ENCODE data around the gene CDH4.

The CDH4 gene

GRCh38 chr20:61654726-61655125 lies 402.7 kb downstream of the CDH4 start:
- no peak for TF ChIP-seq CREB1 (IDR thresholded peaks at IDR 0.05; ENCODE audit: low read depth)
- TF ChIP-seq MAX (IDR thresholded peaks at IDR 0.05) = no peak
- no peak for TF ChIP-seq ZBTB7A (IDR thresholded peaks at IDR 0.05; ENCODE audit: low read depth)
- no peak for TF ChIP-seq RAD21 (IDR thresholded peaks at IDR 0.05; ENCODE audit: low read depth)
- no peak for TF ChIP-seq TCF12 (IDR thresholded peaks at IDR 0.05; ENCODE audit: low read depth)
- no peak for TF ChIP-seq TAF1 (IDR thresholded peaks at IDR 0.05; ENCODE audit: low read depth)
- no peak for TF ChIP-seq USF1 (IDR thresholded peaks at IDR 0.05)
- TF ChIP-seq EGR1 (IDR thresholded peaks at IDR 0.05) = no peak
- TF ChIP-seq EP300 (IDR thresholded peaks at IDR 0.05; ENCODE audit: borderline replicate concordance) = no peak
- no peak for TF ChIP-seq TEAD4 (IDR thresholded peaks at IDR 0.05)
- no peak for TF ChIP-seq FOXM1 (IDR thresholded peaks at IDR 0.05; ENCODE audit: borderline replicate concordance, low read depth)

- TF ChIP-seq EP300 (IDR thresholded peaks at IDR 0.05; ENCODE audit: borderline replicate concordance) = no peak
- no peak for TF ChIP-seq YY1 (IDR thresholded peaks at IDR 0.05; ENCODE audit: low read depth)
- no peak for TF ChIP-seq USF1 (IDR thresholded peaks at IDR 0.05)
- no peak for TF ChIP-seq CEBPB (IDR thresholded peaks at IDR 0.05)
- TF ChIP-seq ZBTB7A (IDR thresholded peaks at IDR 0.05; ENCODE audit: low read depth) = no peak
- no peak for TF ChIP-seq TAF1 (IDR thresholded peaks at IDR 0.05; ENCODE audit: low read depth)
- TF ChIP-seq EGR1 (IDR thresholded peaks at IDR 0.05) = no peak
- TF ChIP-seq RAD21 (IDR thresholded peaks at IDR 0.05; ENCODE audit: low read depth) = no peak
Measured at GRCh38 chr20:61655591-61655990, 403.5 kb downstream of the CDH4 start.

GRCh38 chr20:61656198-61656597 lies 404.1 kb downstream of the CDH4 start:
- no peak for TF ChIP-seq USF1 (IDR thresholded peaks at IDR 0.05)
- no peak for TF ChIP-seq FOXM1 (IDR thresholded peaks at IDR 0.05; ENCODE audit: borderline replicate concordance, low read depth)
- TF ChIP-seq ZBTB7A (IDR thresholded peaks at IDR 0.05; ENCODE audit: low read depth) = no peak
- no peak for TF ChIP-seq TEAD4 (IDR thresholded peaks at IDR 0.05)
- no peak for TF ChIP-seq EGR1 (IDR thresholded peaks at IDR 0.05)
- TF ChIP-seq TCF12 (IDR thresholded peaks at IDR 0.05; ENCODE audit: low read depth) = no peak
- no peak for TF ChIP-seq REST (IDR thresholded peaks at IDR 0.05; ENCODE audit: low read depth)
- TF ChIP-seq MAX (IDR thresholded peaks at IDR 0.05) = no peak
- no peak for TF ChIP-seq CEBPB (IDR thresholded peaks at IDR 0.05)
- TF ChIP-seq EP300 (IDR thresholded peaks at IDR 0.05; ENCODE audit: borderline replicate concordance) = no peak
- TF ChIP-seq RAD21 (IDR thresholded peaks at IDR 0.05; ENCODE audit: low read depth) = no peak
- TF ChIP-seq TAF1 (IDR thresholded peaks at IDR 0.05; ENCODE audit: low read depth) = no peak
- TF ChIP-seq NFIC (IDR thresholded peaks at IDR 0.05) = no peak
- TF ChIP-seq CREB1 (IDR thresholded peaks at IDR 0.05; ENCODE audit: low read depth) = no peak

- TF ChIP-seq TEAD4 (IDR thresholded peaks at IDR 0.05) = no peak
- no peak for TF ChIP-seq TAF1 (IDR thresholded peaks at IDR 0.05; ENCODE audit: low read depth)
- no peak for TF ChIP-seq CEBPB (IDR thresholded peaks at IDR 0.05)
- no peak for TF ChIP-seq EGR1 (IDR thresholded peaks at IDR 0.05)
- TF ChIP-seq REST (IDR thresholded peaks at IDR 0.05; ENCODE audit: low read depth) = no peak
Measured at GRCh38 chr20:61657721-61658377, 405.8 kb downstream of the CDH4 start.

GRCh38 chr20:61658563-61658962 lies 406.5 kb downstream of the CDH4 start:
- no peak for TF ChIP-seq YY1 (IDR thresholded peaks at IDR 0.05; ENCODE audit: low read depth)
- TF ChIP-seq TEAD4 (IDR thresholded peaks at IDR 0.05) = no peak
- no peak for TF ChIP-seq REST (IDR thresholded peaks at IDR 0.05; ENCODE audit: low read depth)
- TF ChIP-seq TAF1 (IDR thresholded peaks at IDR 0.05; ENCODE audit: low read depth) = no peak
- TF ChIP-seq TCF12 (IDR thresholded peaks at IDR 0.05; ENCODE audit: low read depth) = no peak
- TF ChIP-seq USF1 (IDR thresholded peaks at IDR 0.05) = no peak
- TF ChIP-seq FOXM1 (IDR thresholded peaks at IDR 0.05; ENCODE audit: borderline replicate concordance, low read depth) = no peak
- TF ChIP-seq EP300 (IDR thresholded peaks at IDR 0.05; ENCODE audit: borderline replicate concordance) = no peak
- TF ChIP-seq RAD21 (IDR thresholded peaks at IDR 0.05; ENCODE audit: low read depth) = no peak
- no peak for TF ChIP-seq EGR1 (IDR thresholded peaks at IDR 0.05)

Measured in Ishikawa (cell line).